Memory B cell (primary cell): Measurements from ENCODE around the gene ACTRT3.
A peak's percentile ranks its signal among the peaks of the same experiment; 100 is the strongest.
"Not testable (repeated sequence)": the region's sequence is repeated elsewhere in the genome, so short reads cannot be mapped to it uniquely, and the experiment has no call there.

Source experiments
- ATAC-seq: fragments of 150-1000 bp; cut with Tn5 transposase; 2 replicates; pipeline ENCODE4 v1.10.0; 2021; ENCODE audit warnings: low read depth, mild to moderate bottlenecking, moderate library complexity
- DNase-seq, 2 donors: peaks; one replicate each; pipeline ENCODE4 v3.0.0; 2022; ENCODE audit warnings: low spot score in 2 of 2
- H3K27ac Mint-ChIP-seq: one replicate; pipeline ENCODE4 v1.8.0; 2022; ENCODE audit warnings: mild to moderate bottlenecking, moderate library complexity, mixed read lengths
- H3K27me3 Mint-ChIP-seq: one replicate; pipeline ENCODE4 v1.8.0; 2022; ENCODE audit warnings: mixed read lengths
- H3K36me3 Mint-ChIP-seq: one replicate; pipeline ENCODE4 v1.8.0; 2022; ENCODE audit warnings: mild to moderate bottlenecking, mixed read lengths
- H3K4me1 Mint-ChIP-seq: one replicate; pipeline ENCODE4 v1.8.0; 2022; ENCODE audit warnings: mixed read lengths
- H3K4me3 Mint-ChIP-seq: one replicate; pipeline ENCODE4 v1.8.0; 2022; ENCODE audit warnings: mild to moderate bottlenecking, moderate library complexity, mixed read lengths
- H3K9me3 Mint-ChIP-seq: one replicate; pipeline ENCODE4 v1.8.0; 2022; ENCODE audit warnings: mixed read lengths

Gene ACTRT3

GRCh38 chr3:169758359-169758994 lies 10.9 kb downstream of the ACTRT3 start:
- Mint-ChIP-seq H3K27me3 (peaks cover 10% of the 10 kb centered on the region), H3K36me3 (no peaks in the 10 kb centered on the region), H3K9me3 (no peaks in the 10 kb centered on the region), H3K4me1 (peaks cover 4% of the 10 kb centered on the region), H3K27ac (no peak overlapping the region), H3K4me3 (no peak overlapping the region)
- no peak for DNase-seq
- ATAC-seq: no peak

GRCh38 chr3:169755488-169755887 lies 13.9 kb downstream of the ACTRT3 start:
- H3K36me3 Mint-ChIP-seq: no peaks in the 10 kb centered on the region

DNA sequence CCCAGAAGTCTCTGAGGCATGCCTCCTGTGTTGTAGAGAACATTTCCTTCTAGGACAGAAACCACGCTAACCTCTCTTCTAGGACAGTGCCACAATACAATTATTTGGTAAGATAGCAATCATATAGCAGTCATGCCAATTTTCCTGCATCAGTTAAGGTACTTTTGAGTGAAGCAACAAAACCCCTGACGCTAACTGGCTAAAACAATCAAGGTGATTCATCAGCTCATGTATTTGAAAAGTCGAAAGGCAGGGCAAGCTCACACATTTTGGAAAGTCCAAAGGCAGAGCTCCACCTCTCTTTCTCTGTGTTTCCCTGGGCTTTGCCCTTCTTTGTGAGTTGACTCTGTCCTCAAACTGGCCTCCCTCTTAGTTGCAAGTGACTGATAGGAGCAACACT lies 14.7 kb downstream of the ACTRT3 start:
- H3K4me3 Mint-ChIP-seq: no peak overlapping the region
- peaks cover 4% of the 10 kb centered on the region for H3K4me1 Mint-ChIP-seq
- H3K27ac Mint-ChIP-seq: no peak overlapping the region
- H3K9me3 Mint-ChIP-seq: no peaks in the 10 kb centered on the region
- H3K27me3 Mint-ChIP-seq: peaks cover 15% of the 10 kb centered on the region
- ATAC-seq (no peak), DNase-seq (no peak)
- H3K36me3 Mint-ChIP-seq: no peaks in the 10 kb centered on the region

More at GRCh38 chr3:169755488-169755887, 13.9 kb downstream of the ACTRT3 start:
- H3K27ac Mint-ChIP-seq: no peak overlapping the region
- peaks cover 13% of the 10 kb centered on the region for H3K27me3 Mint-ChIP-seq
- DNase-seq (no peak), ATAC-seq (no peak)
- no peaks in the 10 kb centered on the region for H3K9me3 Mint-ChIP-seq
- H3K4me1 Mint-ChIP-seq: peaks cover 4% of the 10 kb centered on the region
- H3K4me3 Mint-ChIP-seq: no peak overlapping the region

DNA sequence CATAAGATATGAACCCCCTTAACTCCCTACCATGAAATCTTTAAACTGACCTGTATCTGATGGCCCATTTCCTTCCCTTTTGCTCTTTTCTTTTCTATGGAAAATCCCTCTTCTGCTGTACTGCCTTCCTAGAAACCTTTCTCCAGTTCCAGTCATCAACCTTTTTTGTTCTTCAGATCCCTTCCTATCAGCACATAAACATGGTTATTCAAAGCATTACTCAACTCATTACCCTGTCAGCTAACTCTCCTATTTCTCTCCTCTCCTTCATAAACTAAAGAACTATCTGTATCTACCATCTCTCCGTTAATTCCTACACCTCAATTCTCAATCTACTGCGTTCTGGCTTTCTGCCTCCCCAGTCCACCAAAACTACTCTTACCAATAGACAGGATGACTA lies 17.5 kb downstream of the ACTRT3 start:
- Mint-ChIP-seq H3K27me3 (peaks cover 27% of the 10 kb centered on the region), H3K36me3 (no peaks in the 10 kb centered on the region), H3K4me3 (no peak overlapping the region), H3K4me1 (peaks cover 2% of the 10 kb centered on the region), H3K27ac (no peak overlapping the region), H3K9me3 (no peaks in the 10 kb centered on the region)
- ATAC-seq (no peak), DNase-seq (no peak)

- ATAC-seq (peak; percentile 32), DNase-seq (no peak)
- Mint-ChIP-seq H3K27ac (no peak overlapping the region), H3K4me3 (no peak overlapping the region), H3K36me3 (no peaks in the 10 kb centered on the region), H3K9me3 (no peaks in the 10 kb centered on the region), H3K27me3 (peaks cover 26% of the 10 kb centered on the region), H3K4me1 (peaks cover 2% of the 10 kb centered on the region)
These were observed 18.7 kb downstream of the ACTRT3 start for GRCh38 chr3:169750665-169751064.

DNA sequence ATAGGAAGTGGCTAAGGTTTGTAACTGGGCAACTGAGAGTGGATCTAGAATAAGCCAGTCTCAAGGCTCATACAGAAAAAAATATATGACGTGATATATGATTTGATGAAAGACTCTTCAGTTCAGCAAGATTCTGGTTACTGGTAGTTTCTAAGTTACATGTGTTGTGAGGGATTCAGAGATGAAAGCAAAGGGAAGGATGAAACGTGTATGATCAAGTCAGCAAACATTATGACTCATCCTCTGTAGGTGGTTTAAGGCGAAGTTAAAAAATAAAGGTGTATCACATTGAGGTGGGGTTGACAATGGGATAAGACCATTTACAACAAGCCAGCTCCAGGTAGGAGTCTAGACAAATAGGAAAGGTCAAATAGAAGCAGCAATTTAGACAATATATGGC lies 20.7 kb downstream of the ACTRT3 start:
- Mint-ChIP-seq H3K4me3 (no peak overlapping the region), H3K27ac (no peak overlapping the region), H3K4me1 (peaks cover 2% of the 10 kb centered on the region), H3K9me3 (no peaks in the 10 kb centered on the region), H3K36me3 (no peaks in the 10 kb centered on the region), H3K27me3 (peaks cover 21% of the 10 kb centered on the region)
- ATAC-seq (no peak), DNase-seq (no peak)

- H3K4me1 Mint-ChIP-seq: peaks cover 2% of the 10 kb centered on the region
- H3K27ac Mint-ChIP-seq: no peak overlapping the region
- H3K4me3 Mint-ChIP-seq: no peak overlapping the region
- H3K36me3 Mint-ChIP-seq: no peaks in the 10 kb centered on the region
- ATAC-seq (no peak), DNase-seq (no peak)
- peaks cover 19% of the 10 kb centered on the region for H3K27me3 Mint-ChIP-seq
- H3K9me3 Mint-ChIP-seq: no peaks in the 10 kb centered on the region
These were observed 22.4 kb downstream of the ACTRT3 start for GRCh38 chr3:169746924-169747323.

DNA sequence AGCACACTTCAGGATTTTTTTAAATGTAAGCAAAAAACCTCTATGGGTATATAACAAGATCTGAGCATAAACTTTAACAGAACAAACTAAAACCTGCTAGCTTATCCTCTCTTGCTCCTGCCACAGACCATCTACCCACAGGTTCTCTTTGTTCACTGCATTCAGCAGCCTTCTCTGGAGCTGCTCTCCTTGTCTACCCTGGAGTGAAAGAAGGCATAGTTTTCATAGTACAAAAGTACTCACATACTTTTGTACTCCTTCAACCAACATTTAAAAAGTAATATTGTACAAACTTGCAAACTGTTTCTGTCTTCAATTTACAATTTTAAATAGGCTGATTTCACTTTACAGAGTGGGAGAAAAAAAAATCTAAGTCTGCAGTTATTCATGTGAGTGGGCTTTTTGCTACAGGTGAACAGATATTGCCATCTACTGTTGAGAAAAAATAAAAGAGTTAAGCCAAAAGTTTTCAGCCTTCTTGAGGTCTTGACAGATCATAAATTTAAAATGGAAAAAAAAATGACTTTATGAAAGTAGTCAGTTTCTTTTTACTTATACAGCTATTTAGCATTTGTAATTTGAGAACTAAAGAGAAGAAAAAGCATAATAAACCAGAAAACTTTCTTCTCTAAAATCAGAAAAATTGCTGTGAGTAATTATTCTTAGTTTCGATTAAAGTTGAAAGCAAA lies 24.9 kb downstream of the ACTRT3 start:
- Mint-ChIP-seq H3K27ac (no peak overlapping the region), H3K4me3 (no peak overlapping the region), H3K9me3 (no peaks in the 10 kb centered on the region), H3K4me1 (peaks cover 2% of the 10 kb centered on the region), H3K27me3 (peaks cover 18% of the 10 kb centered on the region), H3K36me3 (no peaks in the 10 kb centered on the region)
- DNase-seq (no peak), ATAC-seq (no peak)

GRCh38 chr3:169739067-169739466 lies 30.3 kb downstream of the ACTRT3 start:
- ATAC-seq (no peak), DNase-seq (no peak)
- H3K27me3 Mint-ChIP-seq: peaks cover 5% of the 10 kb centered on the region
- H3K9me3 Mint-ChIP-seq: peaks cover 11% of the 10 kb centered on the region
- H3K4me1 Mint-ChIP-seq: no peaks in the 10 kb centered on the region
- no peak overlapping the region for H3K27ac Mint-ChIP-seq
- H3K36me3 Mint-ChIP-seq: peaks cover 3% of the 10 kb centered on the region
- no peak overlapping the region for H3K4me3 Mint-ChIP-seq

- H3K36me3 Mint-ChIP-seq, H3K27ac Mint-ChIP-seq, H3K4me3 Mint-ChIP-seq, H3K4me1 Mint-ChIP-seq, ATAC-seq, DNase-seq: not testable (repeated sequence)
- Mint-ChIP-seq H3K9me3 (peaks cover 24% of the 10 kb centered on the region), H3K27me3 (peaks cover 22% of the 10 kb centered on the region)
These were observed 37.5 kb downstream of the ACTRT3 start for GRCh38 chr3:169731857-169732256.

DNA sequence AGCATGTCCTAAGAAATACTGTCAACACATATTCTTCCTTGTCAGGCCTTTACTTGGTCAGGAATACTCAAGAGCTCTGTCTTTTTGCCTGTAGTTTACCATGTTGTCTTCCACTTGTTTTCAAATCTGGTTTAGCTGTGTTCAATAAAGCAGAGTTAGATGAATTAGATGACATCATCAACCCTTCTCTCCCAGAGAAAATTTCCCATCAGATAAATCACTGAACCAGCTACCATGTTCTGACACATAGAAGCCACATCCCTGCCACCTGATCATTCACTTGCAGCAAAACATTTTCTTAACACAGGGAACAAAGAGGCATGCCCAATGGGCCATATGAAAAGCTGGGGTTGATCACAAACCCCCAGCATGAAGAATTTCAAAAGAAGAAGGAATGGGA lies 46.6 kb downstream of the ACTRT3 start:
- ATAC-seq (no peak), DNase-seq (no peak)
- Mint-ChIP-seq H3K4me1 (no peaks in the 10 kb centered on the region), H3K27ac (no peak overlapping the region), H3K36me3 (no peaks in the 10 kb centered on the region), H3K4me3 (no peak overlapping the region), H3K9me3 (peaks cover 5% of the 10 kb centered on the region), H3K27me3 (peaks cover 16% of the 10 kb centered on the region)

DNA sequence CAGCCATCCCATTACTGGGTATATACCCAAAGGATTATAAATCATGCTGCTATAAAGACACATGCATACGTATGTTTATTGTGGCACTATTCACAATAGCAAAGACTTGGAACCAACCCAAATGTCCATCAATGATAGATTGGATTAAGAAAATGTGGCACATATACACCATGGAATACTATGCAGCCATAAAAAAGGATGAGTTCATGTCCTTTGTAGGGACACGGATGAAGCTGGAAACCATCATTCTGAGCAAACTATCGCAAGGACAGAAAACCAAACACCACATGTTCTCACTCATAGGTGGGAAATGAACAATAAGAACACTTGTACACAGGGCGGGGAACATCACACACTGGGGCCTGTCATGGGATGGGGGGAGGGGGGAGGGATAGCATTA lies 50.9 kb downstream of the ACTRT3 start:
- not testable (repeated sequence) for H3K36me3 Mint-ChIP-seq, H3K27ac Mint-ChIP-seq, DNase-seq, H3K9me3 Mint-ChIP-seq, H3K4me3 Mint-ChIP-seq, H3K4me1 Mint-ChIP-seq, ATAC-seq
- peaks cover 19% of the 10 kb centered on the region for H3K27me3 Mint-ChIP-seq
